GM12892 (cell line): Measurements from ENCODE around the gene CCDC174.

Experiments used
- POLR2A ChIP-seq: IDR thresholded peaks from 2 replicates; pipeline ENCODE4 v1.6.1; 2011; ENCODE audit warnings: low read depth, low read length, control low read depth
- TAF1 ChIP-seq: IDR thresholded peaks from 2 replicates; pipeline ENCODE4 v1.6.1; 2011; ENCODE audit warnings: low read depth, mild to moderate bottlenecking, control low read depth, low read length, borderline replicate concordance

GRCh38 chr3:14602006-14602803 is 49.4 kb upstream of the CCDC174 start:
- TF ChIP-seq TAF1 (no peak), POLR2A (no peak)
